Natural killer cell (primary cell): ENCODE measurements around the gene IGSF8. TPM values are rescaled to one million over a fixed set of nuclear protein-coding genes. Genes with fewer than 3 reads are reported as not detected.
"Not testable (repeated sequence)": the region's sequence is repeated elsewhere in the genome, so short reads cannot be mapped to it uniquely, and the experiment has no call there.

ENCODE experiments used
- ATAC-seq, 3 donors: fragments of 150-1000 bp in 2 of 3; fragments of 200-7000 bp in 1 of 3; cut with Tn5 transposase; 1 replicate in 1 of 3; 2 replicates in 2 of 3; pipeline ENCODE4 v1.10.0; 2021; ENCODE audit warnings: mild to moderate bottlenecking in 2 of 3, moderate library complexity in 2 of 3
- DNase-seq, 2 donors: peaks; one replicate each; pipeline versions ENCODE4 v3.0.0 to v3.0.0-alpha.2; 2013 to 2021; ENCODE audit warnings: mixed read lengths in 1 of 2
- H3K27ac ChIP-seq: one replicate; pipeline ENCODE4 v1.5.1; 2013; ENCODE audit warnings: mild to moderate bottlenecking, low read length
- H3K27me3 ChIP-seq: one replicate; pipeline ENCODE4 v1.6.1; 2013; ENCODE audit warnings: low read length; ENCODE audit not compliant: control insufficient read depth, insufficient read depth
- H3K36me3 ChIP-seq: one replicate; pipeline ENCODE4 v1.6.1; 2013; ENCODE audit warnings: low read length; ENCODE audit not compliant: control insufficient read depth, insufficient read depth
- H3K4me1 ChIP-seq: one replicate; pipeline ENCODE4 v1.6.1; 2013; ENCODE audit warnings: low read length; ENCODE audit not compliant: control insufficient read depth, insufficient read depth
- H3K4me3 ChIP-seq: one replicate; pipeline ENCODE4 v1.5.1; 2013; ENCODE audit warnings: low read length
- H3K9me3 ChIP-seq: one replicate; pipeline ENCODE4 v1.6.1; 2013; ENCODE audit warnings: low read length; ENCODE audit not compliant: control insufficient read depth, insufficient read depth
- H3K27ac Mint-ChIP-seq, 2 donors: one replicate each; pipeline ENCODE4 v1.8.0; 2022; ENCODE audit warnings: mild to moderate bottlenecking in 2 of 2, mixed read lengths in 2 of 2, moderate library complexity in 1 of 2
- H3K27me3 Mint-ChIP-seq, 2 donors: one replicate each; pipeline ENCODE4 v1.8.0; 2022; ENCODE audit warnings: low read depth in 2 of 2, mixed read lengths in 2 of 2
- H3K36me3 Mint-ChIP-seq: one replicate; pipeline ENCODE4 v1.8.0; 2022; ENCODE audit warnings: mixed read lengths
- H3K4me1 Mint-ChIP-seq, 2 donors: one replicate each; pipeline ENCODE4 v1.8.0; 2022; ENCODE audit warnings: mixed read lengths in 2 of 2
- H3K4me3 Mint-ChIP-seq: one replicate; pipeline ENCODE4 v1.8.0; 2022; ENCODE audit warnings: mild to moderate bottlenecking, moderate library complexity, mixed read lengths
- H3K9me3 Mint-ChIP-seq, 2 donors: one replicate each; pipeline ENCODE4 v1.8.0; 2022; ENCODE audit warnings: mixed read lengths in 2 of 2
- WGBS: methylation state at CpG from one replicate; pipeline ENCODE4 v1.1.7; 2013; ENCODE audit warnings: missing lambda C conversion rate; ENCODE audit not compliant: insufficient coverage; 5-methylcytosine and 5-hydroxymethylcytosine counted together
- intact Hi-C: fragments of 100-400 bp; cut with micrococcal nuclease; formaldehyde crosslinking; loops from one replicate; pipeline ENCODE4 v1.14.2; 2022
- total RNA-seq, 4 donors: library from RNA; stranded (reverse); fragments of 120-200 nt in 1 of 4; gene quantifications; one replicate each; pipeline versions ENCODE4 v1.2.3 to v1.2.4, GENCODE V29; 2013 to 2022
- TF ChIP-seq, protein P1 (sequence below): fragments of 200-600 bp; IDR thresholded peaks from one replicate; pipeline ENCODE4 v1.8.0; 2022; ENCODE audit warnings: antibody characterized with exemption

The IGSF8 gene
- total RNA-seq, 3 donors from 2014 or later (not counting 1 experiment from before 2014, with no cell fraction given): 26.3 to 35.3 (median 32.1) TPM

DNA sequence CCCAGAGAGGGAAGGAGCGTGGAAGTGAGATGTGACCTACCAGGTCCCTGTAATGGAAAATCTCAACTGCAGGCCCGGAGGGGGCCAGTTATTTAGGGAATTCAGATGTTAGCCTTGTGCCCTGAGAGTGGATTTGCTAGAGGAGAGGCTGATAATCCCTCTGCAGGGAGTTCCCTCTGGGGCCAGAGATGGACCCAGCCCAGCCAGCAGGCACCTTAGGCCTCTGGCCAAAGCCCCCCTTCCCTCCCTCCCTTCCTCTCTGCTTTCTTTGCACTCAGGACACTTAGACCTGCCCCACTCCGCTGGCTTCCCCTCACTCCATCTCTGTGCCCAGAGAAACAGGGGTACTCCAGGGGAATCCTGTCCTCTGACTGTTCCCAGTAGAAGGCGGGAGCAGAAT, 15.7 kb upstream of the IGSF8 start:
- intact Hi-C loops: no loop called here
- H3K36me3 ChIP-seq: no peaks in the 10 kb centered on the region
- no peak overlapping the region for H3K4me3 ChIP-seq
- no peaks in the 10 kb centered on the region for H3K4me1 ChIP-seq
- Mint-ChIP-seq H3K4me3 (no peak overlapping the region), H3K27me3 (peaks cover 6 to 24% of the 10 kb centered on the region in 2 donors), H3K27ac (no peak overlapping the region), H3K4me1 (no peaks in the 10 kb centered on the region), H3K9me3 (no peaks in the 10 kb centered on the region), H3K36me3 (no peaks in the 10 kb centered on the region)
- TF ChIP-seq, protein P1, sequence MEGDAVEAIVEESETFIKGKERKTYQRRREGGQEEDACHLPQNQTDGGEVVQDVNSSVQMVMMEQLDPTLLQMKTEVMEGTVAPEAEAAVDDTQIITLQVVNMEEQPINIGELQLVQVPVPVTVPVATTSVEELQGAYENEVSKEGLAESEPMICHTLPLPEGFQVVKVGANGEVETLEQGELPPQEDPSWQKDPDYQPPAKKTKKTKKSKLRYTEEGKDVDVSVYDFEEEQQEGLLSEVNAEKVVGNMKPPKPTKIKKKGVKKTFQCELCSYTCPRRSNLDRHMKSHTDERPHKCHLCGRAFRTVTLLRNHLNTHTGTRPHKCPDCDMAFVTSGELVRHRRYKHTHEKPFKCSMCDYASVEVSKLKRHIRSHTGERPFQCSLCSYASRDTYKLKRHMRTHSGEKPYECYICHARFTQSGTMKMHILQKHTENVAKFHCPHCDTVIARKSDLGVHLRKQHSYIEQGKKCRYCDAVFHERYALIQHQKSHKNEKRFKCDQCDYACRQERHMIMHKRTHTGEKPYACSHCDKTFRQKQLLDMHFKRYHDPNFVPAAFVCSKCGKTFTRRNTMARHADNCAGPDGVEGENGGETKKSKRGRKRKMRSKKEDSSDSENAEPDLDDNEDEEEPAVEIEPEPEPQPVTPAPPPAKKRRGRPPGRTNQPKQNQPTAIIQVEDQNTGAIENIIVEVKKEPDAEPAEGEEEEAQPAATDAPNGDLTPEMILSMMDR: no peak
- ATAC-seq: no peak
- DNase-seq: no peak
- H3K27me3 ChIP-seq: no peaks in the 10 kb centered on the region
- no peak overlapping the region for H3K27ac ChIP-seq
- H3K9me3 ChIP-seq: no peaks in the 10 kb centered on the region
- WGBS: 83% methylated on average over 4 of the region's 4 CpGs

DNA sequence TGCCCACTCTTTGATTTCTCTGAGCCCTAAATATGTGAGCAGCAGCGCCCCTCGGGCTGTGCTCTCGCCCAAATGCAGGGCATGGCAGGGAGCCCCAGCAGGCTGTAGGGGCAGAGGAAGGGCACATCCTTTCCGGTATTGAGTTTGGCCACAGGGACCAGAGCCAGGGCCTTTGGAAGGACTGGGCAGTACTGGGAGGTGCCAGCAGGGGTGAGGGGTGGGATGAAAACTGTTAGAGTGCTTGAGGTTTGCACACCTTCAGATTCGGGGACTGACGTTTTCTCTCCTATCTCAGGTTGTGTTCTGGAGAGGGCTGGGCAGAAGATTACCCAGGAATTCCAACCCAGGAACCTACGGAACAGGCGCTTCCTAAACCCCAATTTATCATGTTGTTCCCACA, 15.0 kb upstream of the IGSF8 start:
- no peaks in the 10 kb centered on the region for H3K27me3 ChIP-seq
- H3K27me3 Mint-ChIP-seq: peaks cover 6 to 22% of the 10 kb centered on the region in 2 donors
- 90% methylated on average over 8 of the region's 8 CpGs for WGBS

DNA sequence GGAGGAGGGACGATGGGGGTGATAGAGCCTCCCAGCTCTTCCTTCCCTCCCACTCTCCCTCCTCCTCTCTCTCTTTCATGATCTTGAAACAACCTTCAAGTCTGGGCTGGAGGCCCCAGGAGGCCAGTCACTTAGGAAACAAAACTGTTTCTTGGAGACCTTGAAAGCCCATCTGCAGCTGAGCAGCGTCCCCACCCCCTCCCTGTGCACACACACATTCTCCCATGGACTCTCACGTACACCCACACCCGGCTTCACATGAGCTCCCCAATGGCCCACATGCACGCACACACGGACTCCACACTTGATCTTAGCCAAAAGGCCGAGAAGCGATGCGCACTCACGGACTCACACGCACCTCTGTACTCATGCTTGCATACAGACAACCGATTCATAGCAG, 13.9 kb upstream of the IGSF8 start:
- TF ChIP-seq, protein P1: no peak

More for the DNA sequence above, 15.0 kb upstream of the IGSF8 start:
- ATAC-seq (no peak), DNase-seq (no peak)
- Histone ChIP-seq H3K27ac (no peak overlapping the region), H3K9me3 (no peaks in the 10 kb centered on the region), H3K36me3 (no peaks in the 10 kb centered on the region), H3K4me3 (no peak overlapping the region), H3K4me1 (no peaks in the 10 kb centered on the region)
- Mint-ChIP-seq H3K27ac (no peak overlapping the region), H3K36me3 (no peaks in the 10 kb centered on the region), H3K4me1 (no peaks in the 10 kb centered on the region), H3K4me3 (no peak overlapping the region), H3K9me3 (no peaks in the 10 kb centered on the region)
- intact Hi-C loops: no loop called here
- TF ChIP-seq, protein P1: no peak

DNA sequence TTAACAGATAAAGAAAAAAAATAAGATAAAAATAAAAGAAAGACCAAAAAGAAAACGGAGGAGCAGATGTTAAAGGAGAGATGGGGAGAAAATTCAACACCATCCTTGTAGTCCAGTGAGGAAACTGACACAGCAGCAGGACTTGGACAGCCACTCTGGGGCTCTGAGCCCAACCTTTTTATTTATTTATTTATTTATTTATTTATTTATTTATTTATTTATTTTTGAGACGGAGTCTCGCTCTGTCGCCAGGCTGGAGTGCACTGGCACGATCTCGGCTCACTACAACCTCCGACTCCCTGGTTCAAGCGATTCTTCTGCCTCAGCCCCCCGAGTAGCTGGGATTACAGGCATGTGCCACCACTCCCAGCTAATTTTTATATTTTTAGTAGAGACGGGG, 13.0 kb upstream of the IGSF8 start:
- not testable (repeated sequence) for ATAC-seq, H3K4me1 Mint-ChIP-seq

More for the DNA sequence above, 13.9 kb upstream of the IGSF8 start:
- ATAC-seq: no peak
- H3K4me3 Mint-ChIP-seq: no peak overlapping the region
- no peak overlapping the region for H3K27ac Mint-ChIP-seq
- no peaks in the 10 kb centered on the region for H3K4me1 ChIP-seq
- H3K27me3 Mint-ChIP-seq: peaks cover 6 to 19% of the 10 kb centered on the region in 2 donors
- no peaks in the 10 kb centered on the region for H3K27me3 ChIP-seq
- H3K36me3 ChIP-seq: no peaks in the 10 kb centered on the region
- no peaks in the 10 kb centered on the region for H3K9me3 ChIP-seq
- no peaks in the 10 kb centered on the region for H3K4me1 Mint-ChIP-seq
- H3K27ac ChIP-seq: no peak overlapping the region
- H3K9me3 Mint-ChIP-seq: no peaks in the 10 kb centered on the region
- H3K36me3 Mint-ChIP-seq: no peaks in the 10 kb centered on the region
- WGBS: 90% methylated on average over 11 of the region's 12 CpGs
- intact Hi-C loops: no loop called here
- DNase-seq: no peak
- H3K4me3 ChIP-seq: no peak overlapping the region

More for the DNA sequence above, 13.0 kb upstream of the IGSF8 start:
- H3K36me3 ChIP-seq, DNase-seq, H3K4me3 ChIP-seq, H3K4me3 Mint-ChIP-seq, H3K27ac ChIP-seq, H3K27ac Mint-ChIP-seq, H3K9me3 ChIP-seq, H3K9me3 Mint-ChIP-seq, intact Hi-C loops, H3K27me3 ChIP-seq, H3K36me3 Mint-ChIP-seq, H3K4me1 ChIP-seq: not testable (repeated sequence)
- 96% methylated on average over 10 of the region's 10 CpGs for WGBS
- peaks cover 6 to 21% of the 10 kb centered on the region in 2 donors for H3K27me3 Mint-ChIP-seq
